A549 treated with ZK216348 at 1 μM for 4 hours (cell line): Measurements from ENCODE around the gene ACVRL1. TPM values are rescaled to one million over a fixed set of nuclear protein-coding genes. Genes with fewer than 3 reads are reported as not detected.

Experiments used
- total RNA-seq: library from RNA; stranded (reverse); fragments of 200-300 nt; extraction: Qiagen RNA extraction; gene quantifications from 5 replicates; pipeline ENCODE4 v1.2.3, GENCODE V29; 2022; ENCODE audit warnings: low read depth

Gene ACVRL1
- total RNA-seq, result 0.05 TPM in 1 of 5 replicates, not detected in the others

DNA sequence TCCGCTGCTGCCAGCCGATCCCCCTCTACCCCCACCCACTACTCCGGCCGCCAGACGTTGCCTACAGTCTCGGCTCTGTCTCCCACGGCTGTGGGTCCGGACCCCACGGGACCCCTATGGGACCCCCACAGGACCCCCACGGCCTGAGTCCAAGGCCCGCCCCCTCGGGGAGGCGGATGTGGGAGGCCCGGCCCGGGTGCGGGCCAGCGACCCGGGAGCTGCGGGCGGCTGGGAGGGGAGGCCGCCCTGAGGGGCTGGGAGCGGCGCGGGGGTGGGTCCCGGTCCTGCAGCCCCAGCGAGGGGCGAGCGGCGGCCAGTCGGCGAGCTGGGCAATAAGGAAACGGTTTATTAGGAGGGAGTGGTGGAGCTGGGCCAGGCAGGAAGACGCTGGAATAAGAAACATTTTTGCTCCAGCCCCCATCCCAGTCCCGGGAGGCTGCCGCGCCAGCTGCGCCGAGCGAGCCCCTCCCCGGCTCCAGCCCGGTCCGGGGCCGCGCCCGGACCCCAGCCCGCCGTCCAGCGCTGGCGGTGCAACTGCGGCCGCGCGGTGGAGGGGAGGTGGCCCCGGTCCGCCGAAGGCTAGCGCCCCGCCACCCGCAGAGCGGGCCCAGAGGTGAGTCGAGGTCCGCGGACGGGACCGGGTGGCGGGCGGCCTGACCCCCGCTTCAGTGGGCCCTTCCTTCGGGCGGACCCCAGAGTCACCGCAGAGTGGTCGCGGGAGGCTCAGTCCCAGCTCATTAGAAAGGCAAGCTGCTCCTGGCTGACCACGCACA lies at the start of gene ACVRL1:
Gene ACVRL1, plus strand, starts transcription at position 422 of the 773 bp plus-strand sequence. CDS start 4,971 bp downstream, outside the sequence.

DNA sequence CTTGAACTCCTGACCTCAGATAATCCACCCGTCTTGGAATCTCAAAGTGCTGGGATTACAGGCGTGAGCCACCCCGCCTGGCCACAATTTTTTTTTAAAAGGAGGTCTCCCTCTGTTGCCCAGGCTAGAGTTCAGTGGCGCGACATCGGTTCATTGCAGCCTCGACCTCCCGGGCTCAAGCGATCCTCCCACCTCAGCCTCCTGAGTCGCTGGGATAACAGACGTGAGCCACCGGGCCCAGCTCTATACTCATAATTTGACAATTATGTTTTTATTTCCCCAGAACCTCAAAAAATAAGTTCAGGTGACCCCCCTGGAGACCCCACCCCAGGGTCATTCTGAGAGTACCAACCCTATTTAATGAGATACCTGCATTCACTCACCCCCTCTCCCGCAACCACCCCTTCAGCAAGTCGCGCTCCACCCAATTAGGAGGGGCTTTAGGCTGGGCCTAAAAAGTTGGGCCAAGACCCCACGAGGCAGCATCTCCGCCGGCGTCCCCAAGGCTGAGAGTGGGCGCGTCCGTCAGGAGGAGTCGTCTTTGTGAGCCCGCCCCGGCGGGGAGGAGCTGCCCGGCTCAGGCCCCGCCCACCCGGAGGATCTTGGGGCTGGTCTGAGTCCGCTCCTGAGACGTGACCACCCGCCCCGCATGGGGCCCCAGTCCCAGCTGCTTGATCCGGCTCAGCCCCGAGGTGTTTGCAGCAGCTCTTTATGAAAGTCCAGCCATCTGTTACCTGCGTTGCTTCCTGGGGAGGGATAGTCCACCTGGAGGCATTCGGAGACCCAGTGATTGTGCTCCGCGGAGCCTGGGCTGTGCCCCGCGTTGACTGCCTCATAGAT lies 19.6 kb upstream of the ACVRL1 start, which contains the start of gene ANKRD33:
Gene ANKRD33, plus strand, starts transcription at position 628 of the 840 bp plus-strand sequence. Its CDS starts 84 bp downstream, at position 712.

DNA sequence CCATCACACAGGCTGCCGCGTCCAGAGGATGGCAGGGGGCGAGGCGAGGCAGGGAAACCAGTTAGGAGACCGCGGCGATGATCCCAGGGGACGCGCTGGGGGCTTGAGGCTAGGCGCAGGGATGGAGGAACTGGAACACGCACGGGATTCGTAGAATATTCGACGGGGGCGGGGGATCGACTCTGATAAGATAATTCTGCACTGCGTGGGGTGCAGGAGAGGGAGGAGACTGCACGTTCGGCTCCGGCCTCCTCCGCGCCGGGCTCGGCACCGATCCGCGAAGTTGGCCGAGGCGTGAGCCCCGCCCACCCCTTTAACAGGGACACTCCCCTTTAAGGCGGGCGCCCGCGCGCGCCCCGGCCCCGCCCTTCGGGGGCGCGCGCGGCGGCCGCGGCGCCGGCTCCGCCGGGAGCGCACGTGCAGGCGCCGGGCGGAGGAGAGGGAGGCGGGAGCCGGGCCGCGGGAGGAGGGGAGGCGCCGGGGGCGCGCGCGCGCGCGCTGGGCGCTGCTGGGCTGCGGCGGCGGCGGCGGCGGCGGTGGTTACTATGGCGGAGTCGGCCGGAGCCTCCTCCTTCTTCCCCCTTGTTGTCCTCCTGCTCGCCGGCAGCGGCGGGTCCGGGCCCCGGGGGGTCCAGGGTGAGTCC lies 44.0 kb downstream of the ACVRL1 start, which contains the start of gene ACVR1B:
Gene ACVR1B, plus strand, starts transcription at position 501 of the 644 bp plus-strand sequence. Its CDS starts 45 bp downstream, at position 546.

Other genes starting within 250 kb of the ACVRL1 start
- gene FIGNL2, start 58.8 kb upstream of the ACVRL1 start, total RNA-seq, result 0.14 to 0.36 TPM (median 0.34 TPM) in 5 replicates
- gene ANKRD33, start 19.4 kb upstream of the ACVRL1 start, total RNA-seq, result not detected in 5 replicates
- 12.5 to 18.8 TPM (median 15.8 TPM) in 5 replicates for gene ACVR1B, start 44.2 kb downstream of the ACVRL1 start, total RNA-seq
- 0.25 to 0.58 TPM (median 0.49 TPM) in 5 replicates for gene TAMALIN, start 99.4 kb downstream of the ACVRL1 start, total RNA-seq
- gene NR4A1, start 143.9 kb downstream of the ACVRL1 start, total RNA-seq, result 23.2 to 43.4 TPM (median 36.0 TPM) in 5 replicates
- 63.3 to 103 TPM (median 101 TPM) in 5 replicates for gene ATG101, start 162.5 kb downstream of the ACVRL1 start, total RNA-seq
- gene SMIM41, start 172.2 kb downstream of the ACVRL1 start, total RNA-seq, result not detected in 5 replicates